ENCODE measurements around the gene EIF3I. TPM values are rescaled to one million over a fixed set of nuclear protein-coding genes. Genes with fewer than 3 reads are reported as not detected.
A peak's percentile ranks its signal among the peaks of the same experiment; 100 is the strongest.

Gene EIF3I
- total RNA-seq, 4 donors from 2014 or later = 193 to 383 (median 216) TPM

GRCh38 chr1:32273391-32274208, 51.4 kb downstream of the EIF3I start:
- TF ChIP-seq CTCF (IDR thresholded peaks at IDR 0.05) = no peak
- Histone ChIP-seq H3K4me3 (replicated peaks in 1 of 3) (no peak overlapping the region), H3K36me3 (no peaks in the 10 kb centered on the region), H3K4me1 (peaks cover 0 to 13% of the 10 kb centered on the region in 2 donors), H3K27ac (no peak overlapping the region), H3K9me3 (no peaks in the 10 kb centered on the region), H3K27me3 (no peaks in the 10 kb centered on the region)
- intact Hi-C loops (cut with DNase I) = no loop called here
- 31 to 50% methylated on average over 8 to 10 of the region's 10 CpGs for WGBS, 2 donors
- DNase-seq = peak; percentile 14 to 29

GRCh38 chr1:32274646-32275340, 52.6 kb downstream of the EIF3I start:
- Histone ChIP-seq H3K27me3 (no peaks in the 10 kb centered on the region), H3K9me3 (no peaks in the 10 kb centered on the region), H3K4me3 (replicated peaks in 1 of 3) (no peak overlapping the region), H3K4me1 (peaks cover 0 to 13% of the 10 kb centered on the region in 2 donors), H3K27ac (no peak overlapping the region), H3K36me3 (no peaks in the 10 kb centered on the region)
- no peak for TF ChIP-seq CTCF (IDR thresholded peaks at IDR 0.05)
- TF ChIP-seq POLR2A (IDR thresholded peaks at IDR 0.05) = no peak
- no peak for DNase-seq
- WGBS, 2 donors = 83 to 86% methylated on average over 29 to 31 of the region's 31 CpGs
- intact Hi-C loops (cut with DNase I) = no loop called here

- Histone ChIP-seq H3K4me3 (replicated peaks in 1 of 3) (no peak overlapping the region), H3K36me3 (no peaks in the 10 kb centered on the region), H3K27ac (no peak overlapping the region), H3K4me1 (peaks cover 0 to 13% of the 10 kb centered on the region in 2 donors), H3K27me3 (no peaks in the 10 kb centered on the region), H3K9me3 (no peaks in the 10 kb centered on the region)
- intact Hi-C loops (cut with DNase I) = no loop called here
- WGBS, 2 donors = 25 to 30% methylated on average over 6 to 21 of the region's 41 CpGs
- peak; percentile 53 to 67 for DNase-seq
- TF ChIP-seq POLR2A (IDR thresholded peaks at IDR 0.05) (no peak), CTCF (IDR thresholded peaks at IDR 0.05) (no peak)
Measured at GRCh38 chr1:32275424-32275823, 53.2 kb downstream of the EIF3I start.

GRCh38 chr1:32276032-32276782, 54.0 kb downstream of the EIF3I start:
- no peaks in the 10 kb centered on the region for H3K9me3 ChIP-seq
- no peaks in the 10 kb centered on the region for H3K27me3 ChIP-seq
- no peaks in the 10 kb centered on the region for H3K36me3 ChIP-seq
- H3K4me1 ChIP-seq = peaks cover 0 to 13% of the 10 kb centered on the region in 2 donors
- 67 to 69% methylated on average over 22 to 26 of the region's 30 CpGs for WGBS, 2 donors
- TF ChIP-seq CTCF (IDR thresholded peaks at IDR 0.05) = no peak
- TF ChIP-seq POLR2A (IDR thresholded peaks at IDR 0.05) = no peak
- no peak overlapping the region for H3K4me3 ChIP-seq (replicated peaks in 1 of 3)
- DNase-seq = no peak
- H3K27ac ChIP-seq = no peak overlapping the region
- intact Hi-C loops (cut with DNase I) = no loop called here

Small RNA genes within 50 kb of the gene (small RNA-seq; reads per million reads assigned to genes)
- gene RF00017 = not detected

Other genes starting within 250 kb of the EIF3I start
- gene KHDRBS1, start 208.5 kb upstream of the EIF3I start, total RNA-seq = 100 to 1,000 TPM in 1 of 4 donors, 10 to 100 TPM in 3; 71.9 to 107 (median 82.5) TPM
- gene TMEM39B, start 149.5 kb upstream of the EIF3I start, total RNA-seq = 10 to 100 TPM in 2 of 4 donors, 1 to 10 TPM in 2; 7.6 to 12.8 (median 9.6) TPM
- 10 to 100 TPM; 44.6 to 62.8 (median 53.4) TPM for gene KPNA6, start 114.4 kb upstream of the EIF3I start, total RNA-seq
- 10 to 100 TPM; 47.7 to 69.4 (median 60.6) TPM for gene TXLNA, start 42.7 kb upstream of the EIF3I start, total RNA-seq
- 1 to 10 TPM; 2.2 to 7.6 (median 5.2) TPM for gene CCDC28B, start 21.8 kb upstream of the EIF3I start, total RNA-seq
- gene IQCC, start 16.7 kb upstream of the EIF3I start, total RNA-seq = 1 to 10 TPM; 5.4 to 8.4 (median 6.7) TPM
- gene DCDC2B, start 13.3 kb upstream of the EIF3I start, total RNA-seq = not detected
- 10 to 100 TPM; 38.4 to 52.8 (median 39.2) TPM for gene TMEM234, start 54 bp upstream of the EIF3I start, total RNA-seq
- gene FAM167B, start 24.8 kb downstream of the EIF3I start, total RNA-seq = 1 to 10 TPM; 3.6 to 5.6 (median 4.1) TPM
- gene LCK, start 28.9 kb downstream of the EIF3I start, total RNA-seq = 1 to 10 TPM; 2.2 to 4.0 (median 3.5) TPM
- gene HDAC1, start 69.7 kb downstream of the EIF3I start, total RNA-seq = 10 to 100 TPM; 78.2 to 96.8 (median 85.0) TPM
- 10 to 100 TPM; 62.1 to 97.3 (median 70.6) TPM for gene MARCKSL1, start 113.8 kb downstream of the EIF3I start, total RNA-seq
- gene FAM229A, start 140.1 kb downstream of the EIF3I start, total RNA-seq = 10 to 100 TPM in 1 of 4 donors, 1 to 10 TPM in 3; 5.1 to 20.0 (median 7.4) TPM
- gene TSSK3, start 140.1 kb downstream of the EIF3I start, total RNA-seq = 1 to 10 TPM; 1.2 to 6.0 (median 2.9) TPM
- 100 to 1,000 TPM in 3 of 4 donors, 10 to 100 TPM in 1; 93.0 to 132 (median 101) TPM for gene BSDC1, start 172.0 kb downstream of the EIF3I start, total RNA-seq
- under 1 TPM in 1 of 4 donors, not detected in 3; under 0.01 TPM for gene ZBTB8B, start 242.7 kb downstream of the EIF3I start, total RNA-seq